Measurements from ENCODE around the gene CRTC2.

Gene CRTC2

GRCh38 chr1:153973525-153973924, 15.1 kb upstream of the CRTC2 start:
- WGBS (ENCODE audit: insufficient coverage, insufficient read length), result 100% methylated on average over 2 of the region's 7 CpGs
- Histone ChIP-seq H3K9me3 (ENCODE audit: control insufficient read depth, insufficient read depth, low read length) (no peaks in the 10 kb centered on the region), H3K4me3 (ENCODE audit: low read length) (no peak overlapping the region), H3K27me3 (ENCODE audit: control insufficient read depth, insufficient read depth, low read length) (no peaks in the 10 kb centered on the region), H3K27ac (ENCODE audit: low read length) (no peak overlapping the region), H3K36me3 (ENCODE audit: control insufficient read depth, insufficient read depth, low read length) (peaks cover 10% of the 10 kb centered on the region; the same call in 1 of the 2 replicates), H3K4me1 (ENCODE audit: control insufficient read depth, insufficient read depth, low read length) (no peaks in the 10 kb centered on the region)
- no peak for DNase-seq (ENCODE audit: low read depth, low spot score)

GRCh38 chr1:153973071-153973470, 14.7 kb upstream of the CRTC2 start:
- no peak overlapping the region for H3K27ac ChIP-seq (ENCODE audit: low read length)
- H3K4me3 ChIP-seq (ENCODE audit: low read length), result no peak overlapping the region
- DNase-seq (ENCODE audit: low read depth, low spot score), result no peak
- no CpG with 5 or more reads among the region's 3 CpGs for WGBS (ENCODE audit: insufficient coverage, insufficient read length)
- H3K4me1 ChIP-seq (ENCODE audit: control insufficient read depth, insufficient read depth, low read length), result no peaks in the 10 kb centered on the region
- H3K27me3 ChIP-seq (ENCODE audit: control insufficient read depth, insufficient read depth, low read length), result no peaks in the 10 kb centered on the region
- no peaks in the 10 kb centered on the region for H3K9me3 ChIP-seq (ENCODE audit: control insufficient read depth, insufficient read depth, low read length)
- H3K36me3 ChIP-seq (ENCODE audit: control insufficient read depth, insufficient read depth, low read length), result peaks cover 10% of the 10 kb centered on the region; the same call in 1 of the 2 replicates

GRCh38 chr1:153970346-153970745, 11.9 kb upstream of the CRTC2 start:
- no peak overlapping the region for H3K4me3 ChIP-seq (ENCODE audit: low read length)
- H3K36me3 ChIP-seq (ENCODE audit: control insufficient read depth, insufficient read depth, low read length), result peaks cover 7% of the 10 kb centered on the region; the same call in 1 of the 2 replicates
- no peaks in the 10 kb centered on the region for H3K9me3 ChIP-seq (ENCODE audit: control insufficient read depth, insufficient read depth, low read length)
- H3K27ac ChIP-seq (ENCODE audit: low read length), result no peak overlapping the region
- no CpG with 5 or more reads among the region's 2 CpGs for WGBS (ENCODE audit: insufficient coverage, insufficient read length)
- no peak for DNase-seq (ENCODE audit: low read depth, low spot score)
- H3K4me1 ChIP-seq (ENCODE audit: control insufficient read depth, insufficient read depth, low read length), result no peaks in the 10 kb centered on the region
- no peaks in the 10 kb centered on the region for H3K27me3 ChIP-seq (ENCODE audit: control insufficient read depth, insufficient read depth, low read length)

GRCh38 chr1:153968972-153969371, 10.6 kb upstream of the CRTC2 start:
- no peak overlapping the region for H3K4me3 ChIP-seq (ENCODE audit: low read length)
- H3K27ac ChIP-seq (ENCODE audit: low read length), result no peak overlapping the region
- H3K4me1 ChIP-seq (ENCODE audit: control insufficient read depth, insufficient read depth, low read length), result no peaks in the 10 kb centered on the region
- H3K36me3 ChIP-seq (ENCODE audit: control insufficient read depth, insufficient read depth, low read length), result peaks cover 3% of the 10 kb centered on the region; the same call in 1 of the 2 replicates
- no peaks in the 10 kb centered on the region for H3K27me3 ChIP-seq (ENCODE audit: control insufficient read depth, insufficient read depth, low read length)
- no peak for DNase-seq (ENCODE audit: low read depth, low spot score)
- H3K9me3 ChIP-seq (ENCODE audit: control insufficient read depth, insufficient read depth, low read length), result no peaks in the 10 kb centered on the region
- WGBS (ENCODE audit: insufficient coverage, insufficient read length), result no CpG with 5 or more reads among the region's 2 CpGs

GRCh38 chr1:153968408-153968807, 10.0 kb upstream of the CRTC2 start:
- Histone ChIP-seq H3K9me3 (ENCODE audit: control insufficient read depth, insufficient read depth, low read length) (no peaks in the 10 kb centered on the region), H3K4me1 (ENCODE audit: control insufficient read depth, insufficient read depth, low read length) (no peaks in the 10 kb centered on the region), H3K27ac (ENCODE audit: low read length) (no peak overlapping the region), H3K4me3 (ENCODE audit: low read length) (peak overlapping the region; percentile 5; the same call in 1 of the 2 replicates), H3K27me3 (ENCODE audit: control insufficient read depth, insufficient read depth, low read length) (no peaks in the 10 kb centered on the region), H3K36me3 (ENCODE audit: control insufficient read depth, insufficient read depth, low read length) (no peaks in the 10 kb centered on the region; the same call in 1 of the 2 replicates)
- DNase-seq (ENCODE audit: low read depth, low spot score), result no peak
- WGBS (ENCODE audit: insufficient coverage, insufficient read length), result no CpG with 5 or more reads among the region's 13 CpGs

- Histone ChIP-seq H3K36me3 (ENCODE audit: control insufficient read depth, insufficient read depth, low read length) (no peaks in the 10 kb centered on the region), H3K27me3 (ENCODE audit: control insufficient read depth, insufficient read depth, low read length) (no peaks in the 10 kb centered on the region), H3K4me1 (ENCODE audit: control insufficient read depth, insufficient read depth, low read length) (no peaks in the 10 kb centered on the region), H3K27ac (ENCODE audit: low read length) (no peak overlapping the region), H3K4me3 (ENCODE audit: low read length) (peak overlapping the region; percentile 19; the same call in 1 of the 2 replicates), H3K9me3 (ENCODE audit: control insufficient read depth, insufficient read depth, low read length) (no peaks in the 10 kb centered on the region)
- WGBS (ENCODE audit: insufficient coverage, insufficient read length), result no CpG with 5 or more reads among the region's 8 CpGs
- DNase-seq (ENCODE audit: low read depth, low spot score), result no peak
Measured at GRCh38 chr1:153968000-153968363, 9.6 kb upstream of the CRTC2 start.

- H3K27ac ChIP-seq (ENCODE audit: low read length), result peak within 1 kb of the TSS; percentile 13
- WGBS (ENCODE audit: insufficient coverage, insufficient read length), result no CpG with 5 or more reads among the region's 60 CpGs
- peak; percentile 97 for DNase-seq (ENCODE audit: low read depth, low spot score)
- no peaks in the 10 kb centered on the region for H3K9me3 ChIP-seq (ENCODE audit: control insufficient read depth, insufficient read depth, low read length)
- H3K4me1 ChIP-seq (ENCODE audit: control insufficient read depth, insufficient read depth, low read length), result no peaks in the 10 kb centered on the region
- no peaks in the 10 kb centered on the region for H3K27me3 ChIP-seq (ENCODE audit: control insufficient read depth, insufficient read depth, low read length)
- peak within 1 kb of the TSS; percentile 42; the same call in 1 of the 2 replicates for H3K4me3 ChIP-seq (ENCODE audit: low read length)
- no peaks in the 10 kb centered on the region for H3K36me3 ChIP-seq (ENCODE audit: control insufficient read depth, insufficient read depth, low read length)
Measured at GRCh38 chr1:153967107-153967999, 8.9 kb upstream of the CRTC2 start, which contains the start of gene CREB3L4. Gene CREB3L4 (plus strand): TSS chr1:153967902. CDS start chr1:153968526, 624 bp downstream.

GRCh38 chr1:153963850-153964331, 5.5 kb upstream of the CRTC2 start:
- no peak for DNase-seq (ENCODE audit: low read depth, low spot score)
- WGBS (ENCODE audit: insufficient coverage, insufficient read length), result no CpG with 5 or more reads among the region's 22 CpGs
- Histone ChIP-seq H3K9me3 (ENCODE audit: control insufficient read depth, insufficient read depth, low read length) (no peaks in the 10 kb centered on the region), H3K27ac (ENCODE audit: low read length) (peak overlapping the region; percentile 36), H3K4me1 (ENCODE audit: control insufficient read depth, insufficient read depth, low read length) (no peaks in the 10 kb centered on the region; the same call in 1 of the 2 replicates), H3K4me3 (ENCODE audit: low read length) (peak overlapping the region; percentile 87; the same call in 1 of the 2 replicates), H3K36me3 (ENCODE audit: control insufficient read depth, insufficient read depth, low read length) (peaks cover 13% of the 10 kb centered on the region), H3K27me3 (ENCODE audit: control insufficient read depth, insufficient read depth, low read length) (no peaks in the 10 kb centered on the region)

- Histone ChIP-seq H3K9me3 (ENCODE audit: control insufficient read depth, insufficient read depth, low read length) (no peaks in the 10 kb centered on the region), H3K36me3 (ENCODE audit: control insufficient read depth, insufficient read depth, low read length) (peaks cover 13% of the 10 kb centered on the region), H3K4me1 (ENCODE audit: control insufficient read depth, insufficient read depth, low read length) (no peaks in the 10 kb centered on the region; the same call in 1 of the 2 replicates), H3K4me3 (ENCODE audit: low read length) (peak within 1 kb of the TSS; percentile 87), H3K27ac (ENCODE audit: low read length) (peak within 1 kb of the TSS; percentile 36), H3K27me3 (ENCODE audit: control insufficient read depth, insufficient read depth, low read length) (no peaks in the 10 kb centered on the region)
- no CpG with 5 or more reads among the region's 54 CpGs for WGBS (ENCODE audit: insufficient coverage, insufficient read length)
- DNase-seq (ENCODE audit: low read depth, low spot score), result peak; percentile 96
Measured at GRCh38 chr1:153963030-153963849, 4.8 kb upstream of the CRTC2 start, which contains the start of gene SLC39A1. Gene SLC39A1 (minus strand): TSS chr1:153963537. CDS start chr1:153962715, 822 bp downstream.
